Measurements from ENCODE around the gene TRMT112.

- TF ChIP-seq, protein P1, sequence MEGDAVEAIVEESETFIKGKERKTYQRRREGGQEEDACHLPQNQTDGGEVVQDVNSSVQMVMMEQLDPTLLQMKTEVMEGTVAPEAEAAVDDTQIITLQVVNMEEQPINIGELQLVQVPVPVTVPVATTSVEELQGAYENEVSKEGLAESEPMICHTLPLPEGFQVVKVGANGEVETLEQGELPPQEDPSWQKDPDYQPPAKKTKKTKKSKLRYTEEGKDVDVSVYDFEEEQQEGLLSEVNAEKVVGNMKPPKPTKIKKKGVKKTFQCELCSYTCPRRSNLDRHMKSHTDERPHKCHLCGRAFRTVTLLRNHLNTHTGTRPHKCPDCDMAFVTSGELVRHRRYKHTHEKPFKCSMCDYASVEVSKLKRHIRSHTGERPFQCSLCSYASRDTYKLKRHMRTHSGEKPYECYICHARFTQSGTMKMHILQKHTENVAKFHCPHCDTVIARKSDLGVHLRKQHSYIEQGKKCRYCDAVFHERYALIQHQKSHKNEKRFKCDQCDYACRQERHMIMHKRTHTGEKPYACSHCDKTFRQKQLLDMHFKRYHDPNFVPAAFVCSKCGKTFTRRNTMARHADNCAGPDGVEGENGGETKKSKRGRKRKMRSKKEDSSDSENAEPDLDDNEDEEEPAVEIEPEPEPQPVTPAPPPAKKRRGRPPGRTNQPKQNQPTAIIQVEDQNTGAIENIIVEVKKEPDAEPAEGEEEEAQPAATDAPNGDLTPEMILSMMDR (IDR thresholded peaks at IDR 0.05) = no peak
- no peak for TF ChIP-seq EZH2phosphoT487 (IDR thresholded peaks at IDR 0.05)
- no peak for TF ChIP-seq EZH2 (IDR thresholded peaks at IDR 0.05)
These were observed 10.3 kb downstream of the TRMT112 start for GRCh38 chr11:64306876-64307622.
